Urothelium cell line (cell line): ENCODE measurements around the gene MUC16.

Experiments used
- DNase-seq: peaks from one replicate; pipeline ENCODE4 v3.0.0; 2011; ENCODE audit warnings: low spot score, mixed read lengths
- FAIRE-seq: peaks from 2 replicates; lab custom pipeline; 2011; peaks lifted over from hg19 to GRCh38; lab: Jason Lieb, UNC

Gene MUC16

DNA sequence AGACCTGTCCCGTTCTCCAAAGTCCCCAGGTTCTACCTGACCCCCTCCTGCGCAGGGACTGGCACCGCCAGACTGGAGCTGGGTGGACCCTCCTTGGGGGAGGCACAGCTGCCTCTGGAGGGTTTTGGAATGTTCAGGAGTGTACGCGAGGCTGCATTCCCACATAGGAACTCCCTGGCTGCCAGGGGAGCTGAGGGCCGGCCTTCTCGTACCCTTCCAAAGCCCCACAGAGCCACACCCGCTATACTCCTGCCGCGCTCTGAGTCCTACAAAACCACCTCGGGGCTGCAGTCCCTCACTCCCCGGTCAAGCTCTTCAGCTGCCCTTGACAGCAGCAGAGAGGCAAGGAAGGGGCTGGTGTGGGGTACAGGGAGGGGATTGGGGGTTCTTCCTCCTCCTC, 484 bp upstream of the MUC16 start:
- FAIRE-seq (no peak), DNase-seq (no peak)

DNA sequence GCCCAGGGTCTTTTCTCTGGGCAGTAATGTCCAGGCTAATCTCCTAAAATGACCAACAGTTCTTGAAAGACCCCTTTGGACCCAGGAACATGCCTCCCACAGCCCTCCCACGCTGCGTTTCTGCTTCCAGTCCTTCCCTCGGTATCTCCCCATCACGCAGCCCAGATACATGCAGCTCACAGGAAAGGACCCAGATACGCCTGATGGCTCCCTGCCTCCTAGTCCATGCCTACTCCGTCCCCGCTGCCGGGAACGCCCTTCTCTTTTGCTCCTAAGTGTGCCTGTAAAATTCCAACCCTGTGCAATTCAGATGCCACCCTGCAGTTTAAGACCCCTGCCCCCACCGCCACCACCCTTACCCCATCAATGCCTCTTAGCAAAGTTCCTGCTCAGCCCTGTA, 778 bp downstream of the MUC16 start:
- FAIRE-seq = no peak
- DNase-seq = no peak

DNA sequence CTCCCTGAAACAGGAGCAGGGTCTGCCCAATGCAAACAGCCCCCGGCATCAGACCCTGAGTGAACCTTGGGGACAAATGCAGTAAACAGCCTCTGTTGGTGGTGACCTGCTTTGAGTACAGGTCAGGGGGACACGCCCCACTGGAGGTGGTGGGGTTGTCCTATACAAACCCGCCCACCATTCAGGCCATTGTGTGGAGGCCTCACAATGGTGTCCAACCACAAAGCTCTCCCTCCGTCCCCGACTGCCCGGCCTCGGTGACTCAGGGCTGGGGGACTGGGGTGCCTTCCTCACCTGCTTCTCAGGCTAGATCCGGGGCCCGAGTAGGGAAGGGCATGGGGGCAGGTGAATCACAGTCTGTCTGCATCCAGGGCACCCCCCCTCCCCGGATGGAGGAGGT, 1.5 kb downstream of the MUC16 start:
- no peak for FAIRE-seq
- DNase-seq = peak; percentile 12

DNA sequence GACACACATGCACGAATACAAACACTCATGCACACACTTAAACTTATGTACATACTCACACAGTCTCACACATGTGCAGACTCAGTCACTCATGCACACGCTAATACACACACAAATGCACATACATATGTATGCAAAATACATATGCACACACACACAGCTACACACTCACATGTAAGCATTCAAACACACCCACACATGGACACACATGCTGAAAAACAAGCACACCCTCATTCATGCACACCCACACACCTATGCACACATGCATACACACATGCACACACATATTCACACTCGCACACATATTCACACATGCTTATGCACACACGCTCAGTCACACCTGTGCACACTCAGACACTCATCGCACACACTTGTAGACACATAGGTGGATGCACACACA, 9.3 kb downstream of the MUC16 start:
- peak; percentile 32 for FAIRE-seq
- no peak for DNase-seq

DNA sequence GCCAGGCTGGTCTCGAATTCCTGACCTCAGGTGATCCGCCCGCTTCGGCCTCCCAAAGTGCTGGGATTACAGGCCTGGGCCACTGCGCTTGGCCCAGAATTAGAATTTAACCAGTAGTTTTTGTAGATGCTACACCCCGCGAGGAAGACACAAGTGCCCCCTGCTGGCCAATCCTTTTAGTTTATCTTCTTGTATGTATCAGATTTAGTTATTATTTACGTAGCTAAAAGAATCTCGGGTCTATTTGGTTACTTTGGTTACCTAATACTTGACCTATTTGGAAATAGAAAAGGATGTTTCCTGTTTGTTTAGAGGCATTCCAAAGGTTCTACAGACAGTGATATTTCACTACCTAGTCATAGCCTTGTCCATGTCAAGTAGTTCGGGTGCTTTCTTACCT, 22.0 kb downstream of the MUC16 start:
- FAIRE-seq = no peak
- no peak for DNase-seq

DNA sequence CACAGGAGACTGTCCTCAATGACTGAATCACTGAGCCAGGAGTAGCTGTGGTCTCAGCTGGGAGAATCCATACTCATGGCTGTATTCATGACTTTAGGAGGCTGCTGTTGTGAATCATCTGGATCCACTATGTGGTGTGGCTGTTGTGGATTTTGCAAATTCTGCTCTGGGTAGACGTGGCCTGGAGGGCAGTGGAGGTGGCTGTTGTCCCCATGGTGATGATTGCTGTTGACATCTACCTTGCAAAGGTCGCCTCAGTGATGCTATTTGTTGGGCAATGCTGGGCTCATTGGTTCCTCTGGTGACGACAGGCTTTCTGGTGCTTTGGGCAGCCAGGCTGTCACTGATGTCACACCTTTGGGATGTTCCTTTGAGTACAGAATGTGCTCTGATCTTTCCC, 23.9 kb downstream of the MUC16 start:
- FAIRE-seq (no peak), DNase-seq (no peak)

DNA sequence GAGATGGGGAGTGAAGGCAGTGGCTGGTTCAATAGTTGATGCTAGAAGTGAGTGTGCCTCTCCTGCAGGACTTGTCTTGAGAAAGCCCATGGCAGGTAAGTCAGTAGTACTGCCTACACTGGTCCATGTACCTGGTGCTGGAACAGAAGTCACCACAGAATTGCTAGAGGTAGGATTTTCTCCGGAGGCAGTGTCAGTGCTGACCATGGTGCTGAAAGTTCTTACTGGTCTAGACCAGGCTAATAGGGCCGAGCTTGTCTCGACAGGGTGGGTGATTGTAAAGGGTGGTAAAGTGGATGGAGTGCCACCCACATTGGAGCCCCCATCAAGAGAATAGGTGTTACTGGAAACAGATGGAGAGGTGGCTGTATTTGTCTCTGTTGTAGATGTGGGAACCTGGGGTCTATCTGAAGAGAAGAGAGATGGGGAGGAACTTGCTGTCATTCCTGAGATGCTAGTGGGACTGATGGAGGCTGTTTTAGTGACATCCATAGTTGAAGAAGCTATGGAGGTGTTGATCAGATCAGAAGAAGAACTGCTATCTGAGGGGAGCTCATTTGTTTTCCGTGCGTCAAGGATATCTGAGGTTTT, 36.6 kb downstream of the MUC16 start:
- FAIRE-seq (no peak), DNase-seq (peak; percentile 45)

DNA sequence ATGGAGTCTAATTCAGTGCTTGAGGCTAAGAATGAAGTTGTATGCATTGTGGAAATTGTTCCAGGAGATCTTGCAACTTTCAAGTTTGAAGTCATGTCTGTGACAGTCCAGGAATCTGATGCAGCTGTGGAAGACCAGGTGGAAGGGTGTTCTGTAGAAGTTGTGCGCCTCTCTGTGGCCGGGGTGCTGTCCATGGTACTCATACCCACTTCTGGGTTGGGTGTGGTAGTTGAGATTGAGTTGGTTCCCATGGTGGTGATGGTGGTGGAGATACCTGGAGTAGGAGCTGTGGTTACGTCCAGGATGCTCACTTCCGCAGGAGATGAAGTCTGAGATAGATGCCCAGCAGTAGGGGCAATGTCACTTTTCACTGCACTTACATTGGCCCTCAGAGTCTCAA, 44.3 kb downstream of the MUC16 start:
- no peak for FAIRE-seq

More for the DNA sequence above, 44.3 kb downstream of the MUC16 start:
- peak; percentile 10 for DNase-seq
